Effector CD8-positive, alpha-beta T cell (primary cell): ENCODE results near the gene ABHD17A.

Source experiments
- DNase-seq: peaks from one replicate; lab custom pipeline; 2025; lab: John Stamatoyannopoulos, UW
- total RNA-seq, 4 experiments: gene quantifications; one replicate each; lab custom pipeline; 2026; lab: John Stamatoyannopoulos, UW

ABHD17A gene
- total RNA-seq, result 157 to 479 (median 437) reads per million in 4 experiments

DNA sequence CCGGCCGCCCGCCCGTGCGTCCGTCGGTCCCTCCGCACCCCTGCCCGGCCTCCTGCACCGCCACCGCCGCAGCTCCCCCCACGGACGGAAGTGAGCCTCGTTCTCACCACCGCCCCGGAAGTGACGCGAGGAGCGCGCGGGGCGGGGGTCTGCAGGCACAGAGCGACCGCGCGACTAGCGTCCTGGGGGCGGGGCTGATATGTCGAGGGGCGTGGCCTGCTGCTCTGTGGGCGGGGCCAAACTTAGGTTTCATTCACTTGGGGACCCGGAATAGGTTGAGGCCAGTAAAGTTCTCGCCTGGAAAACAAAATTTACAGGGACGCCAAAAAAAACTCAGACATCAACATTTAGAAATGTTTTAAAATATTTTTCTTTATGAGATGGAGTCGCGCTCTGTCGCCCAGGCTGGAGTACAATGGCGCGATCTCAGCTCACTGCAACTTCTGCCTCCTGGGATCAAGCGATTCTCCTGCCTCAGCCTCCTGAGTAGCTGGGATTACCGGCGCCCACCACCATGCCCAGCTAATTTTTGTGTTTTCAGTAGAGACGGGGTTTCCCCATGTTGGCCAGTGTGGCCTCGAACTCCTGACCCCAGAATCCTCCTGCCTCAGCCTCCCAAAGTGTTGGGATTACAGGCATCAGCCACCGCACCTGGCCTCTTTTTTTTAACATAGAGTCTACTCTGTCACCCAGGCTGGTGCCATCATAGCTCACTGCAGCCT lies at the start of gene ABHD17A:
ABHD17A (minus strand) TSS at position 99 of the 722 bp plus-strand sequence. CDS start 3,930 bp downstream, outside the sequence.
- DNase-seq, result peak; percentile 93

DNA sequence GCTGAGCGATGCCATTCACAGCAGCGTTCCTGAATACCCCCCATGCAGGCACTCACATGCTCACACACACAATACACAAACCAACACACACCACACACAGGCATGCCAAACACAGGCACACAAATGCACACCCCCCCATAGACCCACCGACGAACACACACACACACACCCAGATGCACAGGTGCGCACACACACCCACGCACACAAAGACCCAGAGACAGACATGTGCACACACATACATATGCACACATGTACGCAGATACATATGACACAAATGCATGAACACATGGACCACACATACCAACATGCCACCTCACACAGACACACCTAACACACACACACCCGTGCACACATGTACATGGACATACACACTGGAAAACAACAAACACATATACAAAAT lies 48.6 kb upstream of the ABHD17A start:
- no peak for DNase-seq

DNA sequence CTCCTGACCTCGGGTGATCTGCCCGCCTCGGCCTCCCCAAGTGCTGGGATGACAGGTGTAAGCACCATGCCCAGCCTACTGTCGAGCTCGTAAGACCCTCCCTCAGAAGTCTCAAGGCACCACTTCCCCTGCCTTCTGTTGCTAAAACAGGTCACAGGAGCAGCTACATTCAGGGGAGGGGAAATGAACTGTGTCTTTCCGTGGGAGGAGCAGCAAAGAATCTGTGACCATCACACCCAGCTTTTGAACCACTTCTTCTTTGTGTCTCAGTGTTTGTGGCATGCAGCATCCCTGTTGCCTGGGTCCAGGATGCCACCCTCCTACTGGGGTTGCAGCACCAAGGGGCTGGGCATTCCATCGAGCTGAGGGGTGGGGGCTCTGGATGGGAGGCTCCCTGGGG lies 47.9 kb upstream of the ABHD17A start:
- DNase-seq, result no peak

DNA sequence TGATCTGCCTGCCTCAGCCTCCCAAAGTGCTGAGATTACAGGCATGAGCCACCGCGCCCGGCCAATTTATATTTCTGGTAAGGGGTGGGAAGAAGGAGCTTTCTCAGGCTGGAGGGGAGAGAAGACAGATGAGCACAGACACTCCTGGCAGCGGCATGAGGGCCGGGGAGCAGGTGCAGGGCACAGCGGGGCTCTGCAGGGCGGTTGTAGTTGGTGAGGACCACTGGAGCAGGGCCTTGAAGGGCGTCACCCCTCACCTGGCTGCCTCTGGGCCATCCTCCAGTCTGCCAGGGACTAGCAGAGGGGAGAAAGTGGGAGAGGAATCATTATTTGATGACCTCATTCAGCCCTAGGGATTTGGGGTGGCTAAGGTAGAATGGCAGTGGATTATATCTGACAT lies 47.1 kb upstream of the ABHD17A start:
- DNase-seq, result no peak

DNA sequence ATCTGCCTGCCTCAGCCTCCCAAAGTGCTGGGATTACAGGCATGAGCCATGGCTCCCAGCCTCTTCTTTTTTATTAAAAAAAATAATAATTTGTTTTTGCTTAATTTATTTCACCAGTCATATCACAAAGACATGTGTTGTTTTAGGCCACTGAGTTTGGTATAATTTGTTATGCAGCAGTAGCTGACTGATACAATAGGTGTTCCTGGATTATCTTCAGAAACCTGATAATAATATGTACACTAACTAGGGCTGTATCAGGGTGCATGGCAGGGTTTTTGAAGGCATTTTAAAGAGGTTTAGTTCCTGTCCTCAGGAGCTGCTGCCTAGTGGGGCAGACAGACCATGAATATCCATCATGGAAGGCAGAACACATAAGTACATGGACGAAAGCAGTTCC lies 46.1 kb upstream of the ABHD17A start:
- DNase-seq, result no peak

DNA sequence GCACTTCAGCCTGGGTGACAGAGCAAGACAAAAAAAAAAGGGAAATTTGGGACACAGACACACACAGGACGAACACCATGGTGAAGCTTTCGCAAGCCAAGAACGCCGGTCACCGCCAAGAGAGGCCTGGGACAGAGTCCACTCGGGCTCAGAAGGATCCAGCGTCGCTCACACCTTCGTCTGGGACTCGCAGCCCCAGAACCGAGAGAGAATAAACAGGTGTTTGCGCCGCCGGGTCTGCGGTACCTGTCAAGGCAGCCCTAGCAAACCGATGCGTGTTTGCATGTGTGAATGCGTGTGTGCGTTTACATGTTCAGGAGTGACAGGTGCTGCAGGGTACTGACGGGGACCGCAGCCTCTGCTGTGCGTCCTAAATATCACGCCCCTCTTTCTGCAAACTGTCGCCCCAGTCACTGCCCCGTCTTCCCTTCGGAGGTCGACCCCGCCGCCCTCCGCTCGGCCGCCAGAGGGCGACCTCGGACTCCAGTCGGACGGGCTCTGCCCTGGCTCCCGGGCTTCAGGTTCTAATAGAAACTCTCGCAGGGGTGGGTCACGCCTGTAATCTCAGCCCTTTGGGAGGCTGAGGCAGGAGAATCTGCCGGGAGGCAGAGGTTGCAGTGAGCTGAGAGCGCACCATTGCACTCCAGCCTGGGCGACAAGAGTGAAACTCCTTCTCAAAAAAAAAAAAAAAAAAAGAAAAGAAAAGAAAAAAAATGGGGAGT lies 43.9 kb upstream of the ABHD17A start:
- peak; percentile 75 for DNase-seq

DNA sequence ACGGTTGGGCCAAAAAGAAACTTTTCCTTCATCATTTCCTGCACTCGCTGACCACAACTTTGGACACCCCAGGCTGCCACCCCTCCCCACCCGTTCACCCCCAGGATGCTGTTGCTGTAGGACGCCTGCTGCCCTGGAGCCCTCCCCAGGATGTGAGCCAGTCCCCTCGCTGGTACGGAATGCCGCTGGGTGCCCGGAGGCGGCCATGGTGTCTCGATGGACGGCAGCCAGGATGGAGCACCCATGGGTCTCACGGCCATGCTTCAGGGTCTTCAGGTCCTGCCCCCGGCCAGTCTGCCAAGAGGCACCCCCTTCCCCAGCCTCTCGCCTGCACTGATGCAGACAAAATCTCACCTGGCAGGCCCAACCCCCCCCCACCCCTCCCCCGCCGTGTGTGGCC lies 40.2 kb upstream of the ABHD17A start:
- DNase-seq, result no peak

DNA sequence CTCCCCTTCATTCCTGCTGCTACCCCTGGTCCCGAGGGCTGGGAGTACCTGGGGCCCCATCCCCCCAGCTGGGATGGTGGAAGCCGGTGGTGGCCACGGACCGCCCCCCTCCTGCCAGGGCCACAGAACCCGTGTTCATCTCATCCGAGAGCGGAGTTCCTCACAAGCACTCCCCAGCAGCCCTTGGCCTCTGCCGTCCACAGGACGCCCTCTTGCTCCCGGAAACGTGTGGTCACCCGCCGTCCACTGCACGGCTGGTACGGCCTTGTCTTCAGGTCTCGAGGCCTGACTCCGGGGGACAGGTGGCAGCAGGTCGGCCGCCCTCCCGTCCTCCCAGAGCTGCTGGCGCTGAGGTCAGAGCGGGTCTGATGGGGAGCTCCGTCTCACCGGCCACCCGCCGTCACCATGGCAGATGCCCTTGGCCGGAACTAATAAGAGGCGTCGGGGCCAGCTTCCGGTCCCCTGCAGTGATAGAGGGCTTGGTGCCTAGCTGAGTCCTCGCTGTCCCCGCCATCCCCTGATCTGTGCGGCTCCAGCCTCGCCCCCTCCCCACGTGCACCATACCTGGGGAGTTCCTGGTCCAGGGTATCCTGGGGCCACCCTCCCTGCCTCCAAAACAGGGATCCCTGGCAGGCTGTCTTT lies 39.1 kb upstream of the ABHD17A start:
- no peak for DNase-seq

DNA sequence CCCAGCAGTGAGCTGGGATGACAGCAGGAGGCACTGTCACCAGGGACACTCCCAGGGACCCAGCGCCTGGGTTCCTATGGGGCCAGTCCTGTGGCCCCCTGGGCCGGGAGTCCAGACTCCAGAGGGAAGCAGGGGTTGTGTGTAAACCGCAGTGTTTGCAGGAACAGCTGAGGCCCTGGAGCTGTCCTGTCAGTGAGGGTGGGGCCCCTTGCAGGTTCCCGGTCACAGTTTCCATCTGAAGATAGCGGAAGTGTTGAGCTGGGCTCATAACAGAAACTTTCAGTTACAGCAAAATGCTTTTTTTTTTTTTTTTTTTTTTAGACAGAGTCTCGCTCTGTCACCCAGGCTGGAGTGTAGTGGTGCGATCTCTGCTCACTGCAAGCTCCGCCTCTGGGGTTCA lies 38.0 kb upstream of the ABHD17A start:
- DNase-seq, result no peak

DNA sequence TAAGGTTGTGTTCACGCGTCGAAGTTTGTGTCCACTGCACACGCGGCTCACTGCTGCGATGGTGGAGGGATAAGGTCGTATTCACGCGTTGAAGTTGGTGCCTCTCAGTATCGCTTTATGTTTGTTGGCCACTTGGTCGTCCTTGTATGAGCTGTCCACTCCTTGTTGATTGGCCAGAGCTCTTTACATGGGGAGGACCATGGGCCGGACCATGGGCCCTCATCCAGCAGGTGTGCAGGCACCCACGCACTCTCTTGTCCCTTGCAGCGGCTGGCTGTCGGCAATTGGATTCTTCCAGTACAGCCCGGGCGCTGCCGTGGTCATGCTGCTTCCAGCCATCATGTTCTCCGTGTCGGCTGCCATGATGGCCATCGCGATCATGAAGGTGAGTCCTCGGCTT lies 37.5 kb upstream of the ABHD17A start:
- no peak for DNase-seq

DNA sequence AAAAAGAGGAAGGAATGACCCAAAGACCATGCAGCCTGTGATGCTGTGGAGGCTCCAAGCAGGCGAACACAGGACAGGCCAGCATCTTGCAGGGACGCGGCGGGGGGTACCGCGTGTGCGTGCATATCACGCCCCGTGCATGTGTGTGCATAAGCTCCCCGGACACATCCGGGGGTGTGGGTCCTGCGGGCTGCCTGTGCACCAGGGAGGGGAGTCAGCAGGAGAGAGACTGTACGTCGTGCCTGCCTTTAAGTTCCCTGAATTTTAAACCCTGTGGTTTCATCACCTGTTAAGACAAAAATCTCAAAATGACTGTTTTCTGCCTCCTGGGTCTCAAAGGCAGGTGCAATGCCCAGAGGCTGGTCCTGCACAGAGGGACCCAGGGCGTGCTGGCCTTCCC lies 36.5 kb upstream of the ABHD17A start:
- DNase-seq, result no peak

DNA sequence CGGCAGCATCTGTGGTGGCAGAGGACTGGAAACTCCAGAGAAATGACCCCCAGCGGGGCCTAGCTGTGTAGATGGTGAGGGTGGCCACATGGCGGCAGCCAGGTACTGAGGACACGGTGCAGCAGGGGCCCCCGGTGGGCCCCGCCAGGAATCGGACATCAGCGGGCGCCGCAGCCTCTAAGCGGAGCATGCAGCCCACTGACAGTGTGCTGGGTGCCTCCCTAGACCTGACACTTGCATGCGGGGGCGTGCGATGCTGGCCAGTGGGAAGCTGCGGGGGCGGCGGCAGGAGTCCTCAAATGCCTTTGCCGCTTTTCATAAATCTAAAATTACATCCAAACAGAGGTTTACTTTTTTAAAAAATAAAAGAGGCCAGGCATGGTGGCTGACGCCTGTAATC lies 36.0 kb upstream of the ABHD17A start:
- no peak for DNase-seq

DNA sequence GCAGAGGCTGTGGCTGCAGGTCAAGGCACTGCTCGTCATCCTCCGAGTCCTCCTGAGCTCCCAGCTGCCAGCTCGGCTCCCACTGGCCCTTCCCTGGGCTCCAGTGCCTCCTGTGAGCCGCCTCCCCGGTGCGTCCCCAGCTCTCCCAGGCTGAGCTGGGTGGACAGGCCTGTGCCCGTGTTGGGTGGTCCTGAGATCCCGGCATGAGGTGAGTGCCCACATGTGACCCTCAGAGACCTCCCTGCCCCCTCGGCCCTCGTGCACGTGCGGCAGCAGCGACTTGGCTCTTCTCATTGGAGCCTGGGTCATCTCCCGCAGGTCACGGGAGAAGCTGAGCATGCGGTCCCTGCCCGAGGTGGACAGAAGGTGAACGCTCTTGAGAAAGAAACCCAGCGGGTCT lies 35.3 kb upstream of the ABHD17A start:
- no peak for DNase-seq

DNA sequence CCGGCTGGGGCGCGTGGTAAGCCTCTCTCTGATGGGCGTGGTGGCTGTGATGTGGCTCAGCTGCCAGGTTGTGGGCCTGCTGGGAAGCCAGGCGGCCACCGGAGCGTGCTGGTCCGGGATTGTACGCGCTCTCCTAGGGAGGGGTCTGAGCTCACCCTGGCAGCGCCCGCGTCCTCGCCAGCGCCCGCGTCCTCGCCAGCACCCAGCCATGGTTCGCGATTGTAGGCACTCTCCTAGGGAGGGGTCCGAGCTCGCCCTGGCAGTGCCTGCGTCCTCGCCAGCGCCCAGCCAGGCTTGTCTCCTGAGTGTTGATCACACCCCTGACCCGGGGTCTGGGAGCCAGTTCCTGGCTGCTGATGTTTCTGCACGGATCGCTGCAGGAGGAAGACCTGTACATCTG lies 33.7 kb upstream of the ABHD17A start:
- DNase-seq, result no peak

DNA sequence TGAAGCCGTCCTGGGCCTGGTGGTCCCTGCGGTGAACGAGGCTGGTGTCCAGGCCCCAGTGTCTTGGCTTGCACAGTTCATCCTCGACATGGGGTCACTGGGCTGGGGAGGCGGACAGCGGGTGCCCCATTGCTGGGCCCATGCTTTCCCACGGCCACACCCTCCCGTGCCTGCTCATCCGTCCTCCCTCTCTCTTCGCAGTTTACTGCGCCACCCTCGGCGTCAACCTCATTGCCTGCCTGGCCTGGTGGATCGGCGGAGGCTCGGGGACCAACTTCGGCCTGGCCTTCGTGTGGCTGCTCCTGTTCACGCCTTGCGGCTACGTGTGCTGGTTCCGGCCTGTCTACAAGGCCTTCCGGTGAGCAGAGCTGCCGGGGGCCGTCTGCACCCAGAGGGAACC lies 32.6 kb upstream of the ABHD17A start:
- DNase-seq, result no peak

DNA sequence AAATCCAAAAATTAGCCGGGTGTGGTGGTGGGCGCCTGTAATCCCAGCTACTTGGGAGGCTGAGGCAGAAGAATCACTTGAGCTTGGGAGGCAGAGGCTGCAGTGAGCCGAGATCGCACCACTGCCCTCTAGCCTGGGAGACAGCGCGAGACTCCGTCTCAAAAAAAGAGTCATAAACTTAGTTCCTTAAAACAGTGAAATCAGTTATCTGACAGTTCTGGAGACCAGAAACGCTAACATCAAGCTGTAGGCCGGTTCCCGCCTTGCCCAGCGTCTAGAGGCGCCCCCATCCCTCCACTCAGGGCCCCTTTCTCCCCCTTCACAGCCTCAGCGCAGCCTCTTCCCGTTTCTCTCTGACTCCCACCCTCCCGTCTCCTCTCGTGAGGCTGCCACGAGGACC lies 31.9 kb upstream of the ABHD17A start:
- DNase-seq, result no peak

DNA sequence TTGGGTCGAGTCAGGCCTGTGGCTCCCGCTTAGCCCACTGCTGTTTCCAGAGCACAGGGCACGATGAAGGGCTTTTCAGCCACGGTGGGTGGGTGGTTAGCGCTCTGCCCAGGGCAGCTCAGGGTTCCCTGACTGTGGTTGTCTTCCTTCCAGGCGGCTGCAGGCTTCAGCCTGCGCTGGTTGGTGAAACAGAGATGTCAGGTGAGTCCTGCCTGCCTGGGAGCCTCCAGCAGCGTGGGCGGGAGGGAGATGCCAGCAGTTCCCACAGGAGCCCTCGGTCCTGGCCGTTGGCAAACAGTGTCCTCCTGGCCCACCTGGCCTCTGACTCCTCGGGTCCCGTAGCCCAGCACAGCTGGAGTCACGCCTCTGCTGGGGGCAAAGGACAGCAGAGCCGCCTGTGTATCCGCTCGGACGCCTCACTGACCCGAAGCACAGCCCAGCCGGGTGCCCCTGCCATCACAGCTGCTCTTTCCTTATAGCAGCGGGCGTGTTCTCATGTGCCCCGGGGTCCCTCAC lies 29.6 kb upstream of the ABHD17A start:
- DNase-seq, result no peak

DNA sequence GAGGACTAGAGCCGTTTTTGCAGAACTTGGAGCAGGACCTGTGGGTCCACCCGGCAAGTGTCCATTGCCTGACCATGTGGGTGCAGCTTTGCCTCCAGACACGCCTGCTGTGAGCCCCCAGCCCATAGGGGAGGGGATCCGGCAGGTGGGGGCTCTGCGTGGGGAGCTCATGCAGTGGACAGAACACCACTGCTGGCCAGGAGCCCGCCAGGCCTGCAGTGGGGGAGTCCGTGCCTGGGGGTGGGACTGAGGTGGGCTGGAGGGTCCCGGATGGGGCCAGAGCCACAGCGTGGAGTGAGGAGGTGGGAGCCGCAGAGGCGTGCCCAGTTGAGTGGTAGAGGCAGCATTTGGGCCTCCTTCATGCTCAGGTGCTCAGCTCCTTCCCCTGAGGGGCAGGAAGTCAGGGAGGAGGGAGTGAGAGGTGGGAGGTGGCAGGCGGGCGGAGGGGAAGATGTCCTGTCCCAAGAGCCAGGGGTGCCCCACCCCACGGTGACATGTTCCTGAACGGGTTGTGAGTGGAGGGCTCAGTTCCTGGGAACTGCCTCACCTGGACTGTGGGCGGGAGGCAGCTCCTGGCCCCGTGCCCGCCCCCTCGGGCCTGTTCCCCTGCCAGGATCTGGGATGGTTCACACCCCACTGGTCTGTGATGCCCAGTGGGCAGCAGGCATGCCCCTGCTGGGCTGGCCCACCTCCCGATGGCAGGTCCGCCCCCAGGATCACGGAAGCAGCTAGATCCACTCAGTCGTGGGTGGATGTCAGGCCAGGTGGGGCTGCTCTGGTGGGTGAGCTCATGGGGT lies 28.7 kb upstream of the ABHD17A start:
- no peak for DNase-seq

DNA sequence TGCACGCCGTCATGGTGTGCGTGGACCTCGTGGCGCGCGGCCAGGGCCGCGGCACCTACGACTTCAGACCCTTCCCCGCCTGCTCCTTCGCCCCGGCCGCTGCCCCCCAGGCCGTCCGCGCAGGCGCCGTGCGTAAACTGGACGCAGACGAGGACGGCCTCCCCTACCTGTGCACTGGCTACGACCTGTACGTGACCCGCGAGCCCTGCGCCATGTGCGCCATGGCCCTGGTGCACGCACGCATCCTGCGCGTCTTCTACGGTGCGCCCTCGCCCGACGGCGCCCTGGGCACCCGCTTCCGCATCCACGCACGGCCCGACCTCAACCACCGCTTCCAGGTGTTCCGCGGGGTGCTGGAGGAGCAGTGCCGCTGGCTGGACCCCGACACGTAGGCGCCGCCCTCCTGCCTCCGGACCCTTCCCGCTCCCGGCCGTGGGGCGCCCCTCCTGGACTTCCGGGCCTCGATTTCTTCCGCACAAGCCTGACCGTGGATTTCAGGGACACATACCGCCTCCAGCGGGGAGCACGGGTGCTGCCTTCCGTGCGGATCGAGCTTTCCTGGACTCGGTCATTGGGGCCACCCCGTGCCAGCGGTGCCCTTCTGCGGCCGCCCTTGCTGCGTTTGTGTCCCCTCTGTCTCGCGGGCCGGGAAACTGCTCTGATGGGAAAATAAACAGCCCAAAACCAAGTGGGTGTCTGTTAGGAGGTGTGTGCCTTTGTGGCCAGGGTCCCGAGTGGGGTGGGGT lies 27.6 kb upstream of the ABHD17A start:
- DNase-seq, result no peak

DNA sequence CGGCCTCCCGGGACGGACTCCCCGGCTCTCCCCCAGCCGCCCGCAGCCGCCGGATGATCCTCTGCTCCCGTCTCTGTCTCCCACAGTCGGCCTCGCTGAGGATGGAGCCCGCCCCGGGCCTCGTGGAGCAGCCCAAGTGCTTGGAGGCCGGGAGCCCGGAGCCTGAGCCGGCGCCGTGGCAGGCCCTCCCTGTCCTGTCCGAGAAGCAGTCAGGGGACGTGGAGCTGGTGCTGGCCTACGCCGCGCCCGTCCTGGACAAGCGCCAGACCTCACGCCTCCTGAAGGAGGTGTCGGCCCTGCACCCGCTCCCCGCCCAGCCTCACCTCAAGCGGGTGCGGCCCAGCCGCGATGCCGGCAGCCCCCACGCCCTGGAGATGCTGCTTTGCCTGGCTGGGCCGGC lies 26.7 kb upstream of the ABHD17A start:
- DNase-seq, result no peak

DNA sequence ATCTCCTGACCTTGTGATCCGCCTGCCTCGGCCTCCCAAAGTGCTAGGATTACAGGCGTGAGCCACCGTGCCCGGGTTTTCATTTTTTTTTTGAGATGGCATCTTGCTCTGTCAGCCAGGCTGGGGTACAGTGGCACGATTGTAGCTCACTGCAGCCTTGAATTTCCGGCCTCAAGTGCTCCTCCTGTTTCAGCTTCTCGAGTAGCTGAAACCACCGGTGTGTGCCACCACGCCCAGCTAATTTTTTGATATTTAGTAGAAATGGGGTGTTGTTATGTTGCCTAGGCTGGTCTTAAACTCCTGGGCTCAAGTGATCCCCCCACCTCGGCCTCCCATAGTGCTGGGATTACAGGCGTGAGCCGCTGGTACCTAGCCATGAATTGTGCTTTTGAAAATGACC lies 25.8 kb upstream of the ABHD17A start:
- DNase-seq, result no peak
